HG02588 (cell line): ENCODE results near the gene LIPC.

Experiments used
- ATAC-seq: cut with Tn5 transposase; IDR thresholded peaks from one replicate; pipeline ENCODE4 v1.9.1; 2021; ENCODE audit warnings: mild to moderate bottlenecking, moderate library complexity; ENCODE audit not compliant: unreplicated experiment

The LIPC gene

DNA sequence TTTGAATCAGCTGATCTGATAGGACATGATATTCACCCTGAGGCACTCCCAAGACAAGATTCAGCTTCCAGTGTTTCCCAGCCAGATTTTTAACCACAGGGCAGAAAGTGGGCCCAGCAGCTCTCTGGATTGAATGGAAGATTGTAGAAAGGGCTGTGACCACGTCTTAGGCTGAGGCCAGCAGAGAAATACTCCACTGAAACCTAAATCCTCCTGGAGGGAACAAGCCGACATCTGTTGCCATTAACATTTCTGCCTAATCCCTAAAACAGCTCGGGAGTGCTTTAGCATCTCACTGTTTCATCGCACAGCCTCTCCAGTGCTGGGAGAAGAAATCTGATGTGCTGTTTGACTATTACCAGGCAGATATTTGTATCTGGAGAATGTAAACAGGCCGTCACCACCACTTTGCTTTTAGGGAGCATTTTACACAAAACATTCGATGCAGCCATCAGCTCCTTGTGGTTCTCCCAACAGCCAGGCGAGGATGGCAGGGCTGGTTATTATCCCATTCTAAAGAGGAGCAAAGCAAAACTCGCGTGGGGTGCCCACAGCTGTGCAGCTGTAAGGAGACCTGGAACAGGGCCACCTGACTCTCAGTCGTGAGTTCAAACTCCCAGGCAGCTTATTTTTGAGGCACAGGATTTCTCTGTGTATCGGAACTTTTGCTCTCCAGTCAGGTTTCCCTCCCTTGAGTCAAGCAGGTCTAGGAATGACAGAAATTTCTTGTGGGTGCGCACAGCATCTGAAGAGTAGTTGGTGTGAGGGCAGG is 117.4 kb downstream of the LIPC start:
- ATAC-seq: no peak

DNA sequence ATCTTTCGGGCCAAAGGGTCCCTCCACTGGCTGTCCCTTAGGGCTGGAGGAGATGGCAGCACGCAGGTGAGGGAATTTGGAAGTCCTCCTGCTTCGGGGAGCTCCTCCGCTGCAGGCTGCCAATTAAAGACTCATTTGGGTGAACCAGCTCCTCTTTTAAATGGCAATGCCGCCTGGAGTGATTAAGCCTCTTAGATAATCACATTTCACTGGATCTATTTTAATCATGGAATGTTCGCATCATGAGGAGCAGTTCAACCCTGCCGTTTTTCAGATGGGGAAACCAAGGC is 117.9 kb downstream of the LIPC start:
- ATAC-seq: no peak

GRCh38 chr15:58551084-58551763 is 119.4 kb downstream of the LIPC start:
- ATAC-seq: no peak

GRCh38 chr15:58551764-58552504 is 120.1 kb downstream of the LIPC start:
- no peak for ATAC-seq

DNA sequence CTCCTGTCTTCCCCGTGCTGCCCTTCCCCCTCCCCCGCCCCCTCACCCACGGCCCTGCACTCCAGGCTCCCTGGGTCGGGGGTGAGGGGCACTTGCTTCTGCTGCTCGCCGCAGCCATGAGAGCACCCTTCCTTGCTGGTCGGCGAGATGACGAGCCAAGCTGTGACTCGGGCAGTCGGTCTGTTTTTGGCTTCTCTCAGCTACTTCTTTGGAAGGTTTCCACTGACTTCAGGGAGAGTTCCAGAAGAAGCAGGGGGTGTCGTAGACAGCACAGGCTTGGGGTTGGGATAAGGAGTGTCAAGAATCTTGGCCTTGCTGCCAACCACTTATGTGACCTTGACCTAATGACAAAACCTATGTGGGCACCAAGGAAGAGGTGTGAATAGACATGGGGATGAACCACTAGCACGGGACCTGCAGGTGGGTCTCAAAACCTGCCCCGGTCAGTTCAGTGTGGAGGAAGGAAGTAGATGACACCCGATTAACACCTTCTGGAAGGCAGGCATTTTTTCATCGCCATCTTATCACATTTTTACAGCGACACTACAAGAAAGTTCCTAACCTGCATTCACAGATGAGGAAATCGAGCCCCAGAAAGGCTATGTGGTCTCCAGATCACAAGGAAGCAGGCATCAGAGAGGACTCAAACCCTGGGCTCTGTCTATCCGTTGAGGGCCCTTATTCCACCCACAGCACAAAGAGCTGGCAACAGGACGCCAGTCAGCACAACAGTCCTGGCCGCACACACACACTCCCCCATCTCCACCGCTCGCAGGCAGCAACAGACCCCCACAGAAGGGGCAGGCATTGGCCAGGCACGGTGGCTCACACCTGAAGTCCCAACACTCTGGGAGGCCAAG is 120.9 kb downstream of the LIPC start:
- ATAC-seq: no peak

GRCh38 chr15:58553365-58553918 is 121.7 kb downstream of the LIPC start:
- no peak for ATAC-seq

- no peak for ATAC-seq
Observed at GRCh38 chr15:58554758-58555157, 123.0 kb downstream of the LIPC start.

DNA sequence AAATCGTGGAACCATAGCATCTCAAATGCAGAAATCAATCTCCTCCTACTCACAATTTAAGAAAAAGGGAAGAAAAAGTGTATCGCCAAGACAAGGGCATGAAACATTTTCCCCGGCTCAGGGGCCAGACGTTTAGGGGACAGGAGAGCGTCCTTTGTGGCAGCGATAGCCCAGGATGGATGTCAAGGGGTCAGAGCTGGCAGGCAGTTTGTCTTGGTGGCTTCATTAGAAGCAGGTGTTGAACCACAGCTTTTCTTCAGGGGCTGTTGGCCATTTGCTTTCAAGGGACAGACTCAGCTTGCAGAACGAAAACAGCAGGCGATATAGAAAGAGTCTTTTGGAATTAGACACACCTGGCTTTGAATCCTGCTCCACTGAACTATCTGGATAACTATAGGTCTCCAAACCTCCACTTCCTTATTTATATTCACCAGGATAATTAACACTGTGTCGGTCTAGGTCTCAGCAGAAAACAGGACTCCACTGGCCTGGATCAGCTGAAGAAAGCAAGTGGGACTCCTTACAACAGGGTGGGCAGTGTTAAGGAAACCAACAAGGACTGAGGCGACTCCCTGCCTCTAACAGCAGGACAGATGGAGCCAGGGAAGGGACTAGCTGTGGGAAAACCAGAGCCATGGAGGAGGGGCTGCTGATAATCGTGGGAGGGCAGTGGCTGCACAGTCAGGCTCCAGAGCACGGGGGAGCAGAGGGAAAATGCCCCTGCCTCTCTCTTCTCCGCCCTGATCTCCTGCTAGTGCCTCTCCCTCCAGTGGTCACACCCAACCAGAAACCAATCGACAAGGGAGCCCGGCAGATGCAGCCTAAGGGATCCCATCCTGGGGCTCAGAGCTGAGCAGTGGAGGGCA is 123.6 kb downstream of the LIPC start:
- ATAC-seq: no peak

GRCh38 chr15:58556028-58556361 is 124.2 kb downstream of the LIPC start:
- no peak for ATAC-seq

- ATAC-seq: no peak
Observed at GRCh38 chr15:58556541-58556940, 124.8 kb downstream of the LIPC start.

DNA sequence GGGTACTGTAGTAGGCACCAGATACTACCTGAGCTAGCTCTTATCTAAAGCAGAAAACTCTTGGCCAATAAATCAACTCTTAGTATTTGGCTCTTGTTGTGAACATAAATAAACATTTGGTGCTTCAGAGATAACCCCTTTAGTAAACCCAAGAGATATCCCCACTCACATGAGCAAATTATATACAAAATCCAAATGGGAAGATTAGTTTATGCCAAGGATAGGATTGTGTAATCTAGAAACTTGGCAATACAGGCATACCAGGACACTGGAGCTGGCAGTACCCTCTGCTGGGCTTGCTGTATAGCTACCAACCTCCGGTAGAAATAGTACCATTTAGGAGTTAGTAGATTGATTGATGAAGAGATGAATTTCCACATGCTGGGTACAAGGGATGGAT is 127.0 kb downstream of the LIPC start:
- no peak for ATAC-seq

DNA sequence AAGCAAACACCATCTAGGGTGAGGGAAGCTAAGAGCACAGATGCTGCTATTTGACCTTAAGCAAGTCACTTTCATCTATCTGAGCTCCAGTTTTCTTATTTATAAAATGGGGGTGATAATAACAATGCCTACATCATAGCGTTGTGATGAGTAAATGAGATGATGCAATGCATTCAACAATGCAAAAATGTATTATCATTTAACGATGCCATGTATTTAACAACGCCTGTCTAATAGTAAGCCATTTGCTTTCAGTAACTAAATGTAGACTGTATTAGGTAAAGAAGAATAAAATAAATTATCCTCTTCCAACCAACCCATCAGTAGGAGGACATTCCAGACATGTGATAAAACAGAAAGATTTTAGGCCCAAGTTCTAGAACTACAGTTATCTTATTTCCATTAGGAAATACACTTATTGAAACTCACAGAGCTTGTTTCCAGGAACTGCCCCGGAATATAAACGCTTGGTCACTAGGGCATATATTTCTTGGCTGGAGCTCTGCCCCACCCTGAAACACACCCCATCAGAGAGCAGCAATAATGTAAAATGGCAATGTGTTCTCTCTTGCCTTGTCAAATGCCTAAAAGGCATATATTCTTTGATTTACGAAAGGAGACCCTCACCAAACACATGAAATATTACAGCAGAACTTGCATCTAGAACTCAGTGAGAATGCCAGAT is 128.3 kb downstream of the LIPC start:
- no peak for ATAC-seq

DNA sequence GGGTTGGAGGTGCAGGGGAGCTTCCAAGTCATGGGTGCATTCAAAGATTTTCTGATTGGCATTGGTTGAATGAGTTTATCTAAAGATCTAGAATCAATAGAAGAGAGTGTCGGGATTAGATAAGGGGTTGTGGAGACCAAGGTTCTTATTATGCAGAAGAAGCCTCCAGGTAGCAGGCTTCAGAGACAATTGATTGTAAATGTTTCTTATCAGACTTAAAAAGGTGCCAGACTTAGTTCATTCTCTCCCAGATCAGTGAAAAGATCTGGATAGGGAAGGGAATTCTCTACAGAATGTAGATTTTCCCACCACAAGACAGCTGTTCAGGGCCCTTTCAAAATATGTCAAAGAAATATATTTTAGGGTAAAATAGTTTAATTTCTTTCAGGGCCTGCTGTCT is 129.5 kb downstream of the LIPC start:
- no peak for ATAC-seq

DNA sequence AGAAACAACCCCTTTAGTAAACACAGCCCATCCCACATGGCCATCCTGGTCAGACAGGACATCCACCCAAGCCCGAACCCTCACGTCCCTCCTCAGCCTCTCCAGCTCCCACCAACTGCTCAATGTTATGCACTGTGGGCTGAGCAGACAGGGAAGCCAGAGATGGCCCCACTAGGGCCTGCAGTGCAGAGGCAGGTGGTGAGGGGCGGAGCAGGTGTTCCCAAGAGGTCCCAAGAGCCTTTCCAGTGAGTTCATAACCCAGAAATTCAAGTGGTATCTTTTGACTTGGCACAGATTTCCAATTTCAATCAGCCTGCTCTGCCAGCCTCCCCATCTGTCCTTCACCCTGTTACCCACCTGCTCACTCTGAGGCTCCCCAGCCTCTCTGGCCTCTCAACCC is 130.3 kb downstream of the LIPC start:
- ATAC-seq: no peak

- ATAC-seq: no peak
Observed at GRCh38 chr15:58564981-58565380, 133.2 kb downstream of the LIPC start.

DNA sequence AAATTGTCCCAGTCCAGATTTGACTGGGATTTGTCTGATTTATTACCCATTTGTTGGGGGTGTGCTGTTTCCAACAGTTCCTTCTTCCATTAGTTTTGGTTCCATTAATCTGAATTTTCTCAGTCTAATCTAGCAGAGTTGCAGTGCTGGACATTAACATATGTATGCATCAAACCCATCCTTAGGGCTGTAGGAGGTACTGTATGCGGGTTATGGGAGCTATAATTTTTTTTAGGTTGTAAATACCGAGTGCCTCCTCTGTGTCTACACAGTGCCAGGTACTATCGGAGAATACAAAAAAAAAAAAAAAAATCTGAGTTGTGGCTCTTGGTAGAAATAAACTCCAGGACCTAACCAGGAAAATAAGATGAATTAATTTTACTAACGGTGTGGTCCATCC is 133.8 kb downstream of the LIPC start:
- ATAC-seq: no peak

DNA sequence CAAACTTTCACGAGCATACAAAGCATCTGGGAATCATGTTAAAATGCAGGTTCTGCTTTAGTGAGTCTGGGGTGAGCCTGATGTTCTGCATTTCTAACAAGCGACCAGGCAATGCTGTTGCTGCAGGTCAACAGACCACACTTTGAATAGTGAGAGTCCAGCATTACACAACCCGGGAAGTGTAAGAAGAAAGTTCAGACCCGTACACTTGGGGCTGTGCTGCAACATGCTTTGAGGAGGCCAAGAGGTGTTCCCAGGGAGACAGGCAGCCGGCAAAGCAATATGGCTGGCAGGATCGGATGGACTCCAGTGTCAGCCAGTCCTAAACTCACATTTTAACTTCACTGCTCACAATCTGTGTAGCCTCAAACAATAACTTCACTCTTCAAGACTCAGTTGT is 134.2 kb downstream of the LIPC start:
- ATAC-seq: no peak

GRCh38 chr15:58568157-58568571 is 136.4 kb downstream of the LIPC start:
- ATAC-seq: no peak

DNA sequence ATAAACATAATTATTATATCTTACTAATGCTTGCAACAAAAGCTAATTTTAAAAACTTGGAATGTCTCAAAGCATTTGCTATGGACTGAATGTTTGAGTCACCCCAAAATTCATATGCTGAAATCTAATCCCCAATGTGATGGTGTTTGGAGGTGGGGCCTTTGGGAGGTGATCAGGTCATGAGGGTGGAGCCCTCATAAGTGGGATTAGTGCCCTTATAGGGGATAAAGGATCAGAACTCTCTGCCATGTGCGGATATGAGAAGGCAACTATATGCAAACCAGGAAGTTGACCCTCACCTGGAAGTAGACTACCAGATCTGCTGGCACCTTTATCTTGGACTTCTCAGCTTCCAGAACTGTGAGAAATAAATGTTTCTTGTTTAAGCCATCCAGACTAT is 137.7 kb downstream of the LIPC start:
- no peak for ATAC-seq

DNA sequence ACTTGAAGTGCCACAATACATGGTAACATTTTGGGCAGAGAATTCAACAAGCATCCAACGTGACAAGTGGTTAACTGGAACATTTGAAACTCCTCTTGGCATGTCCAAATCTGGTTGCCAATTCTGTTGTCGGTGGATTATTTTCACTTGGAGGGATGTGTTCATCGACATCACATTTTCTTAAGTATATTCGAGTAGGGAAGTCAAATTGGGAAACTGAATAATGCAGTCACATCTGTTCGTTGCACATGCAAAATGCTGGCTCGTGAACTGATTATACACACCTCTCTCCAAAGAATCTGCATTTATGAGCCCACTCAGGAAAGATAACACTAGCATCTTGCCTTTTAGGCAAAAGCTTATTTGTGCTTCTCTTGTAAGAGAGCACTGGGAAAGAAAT is 139.7 kb downstream of the LIPC start:
- ATAC-seq: no peak
